HG03520 (cell line): ENCODE data around the gene AQP5.
"Not testable (repeated sequence)": the region's sequence is repeated elsewhere in the genome, so short reads cannot be mapped to it uniquely, and the experiment has no call there.

Experiments
- ATAC-seq: cut with Tn5 transposase; IDR thresholded peaks from one replicate; pipeline ENCODE4 v1.9.1; 2021; ENCODE audit warnings: mild to moderate bottlenecking, moderate library complexity; ENCODE audit not compliant: unreplicated experiment

AQP5 gene

GRCh38 chr12:49979016-49979586 is 17.4 kb downstream of the AQP5 start:
- no peak for ATAC-seq

GRCh38 chr12:49979791-49980190 is 18.1 kb downstream of the AQP5 start:
- ATAC-seq, result no peak

- no peak for ATAC-seq
Observed at GRCh38 chr12:49980501-49981349, 19.1 kb downstream of the AQP5 start.

GRCh38 chr12:49982246-49983087 is 20.8 kb downstream of the AQP5 start:
- ATAC-seq, result no peak

GRCh38 chr12:49983892-49984291 is 22.2 kb downstream of the AQP5 start:
- ATAC-seq, result no peak

GRCh38 chr12:49984476-49985359 is 23.0 kb downstream of the AQP5 start:
- ATAC-seq, result no peak

- ATAC-seq, result no peak
Observed at GRCh38 chr12:49985981-49986380, 24.3 kb downstream of the AQP5 start.

GRCh38 chr12:49986476-49986875 is 24.8 kb downstream of the AQP5 start:
- ATAC-seq, result not testable (repeated sequence)

GRCh38 chr12:49987625-49988303 is 26.1 kb downstream of the AQP5 start:
- no peak for ATAC-seq

- not testable (repeated sequence) for ATAC-seq
Observed at GRCh38 chr12:49989400-49989799, 27.7 kb downstream of the AQP5 start.

- ATAC-seq, result no peak
Observed at GRCh38 chr12:49990273-49990672, 28.6 kb downstream of the AQP5 start.

GRCh38 chr12:49998453-49998852 is 36.8 kb downstream of the AQP5 start:
- ATAC-seq, result no peak

- ATAC-seq, result no peak
Observed at GRCh38 chr12:50003595-50003994, 41.9 kb downstream of the AQP5 start.

- ATAC-seq, result no peak
Observed at GRCh38 chr12:50004696-50005095, 43.0 kb downstream of the AQP5 start.

GRCh38 chr12:50005175-50005574 is 43.5 kb downstream of the AQP5 start:
- no peak for ATAC-seq

- ATAC-seq, result no peak
Observed at GRCh38 chr12:50006280-50006679, 44.6 kb downstream of the AQP5 start.

- no peak for ATAC-seq
Observed at GRCh38 chr12:50006754-50007442, 45.2 kb downstream of the AQP5 start.

- ATAC-seq, result no peak
Observed at GRCh38 chr12:50013361-50014147, 51.9 kb downstream of the AQP5 start.

- no peak for ATAC-seq
Observed at GRCh38 chr12:50014342-50014741, 52.7 kb downstream of the AQP5 start.
